HK-2 (cell line): Measurements from ENCODE around the gene EEF1AKMT3.
"Not testable (repeated sequence)": the region's sequence is repeated elsewhere in the genome, so short reads cannot be mapped to it uniquely, and the experiment has no call there.

Experiments
- DNase-seq: peaks from one replicate; pipeline ENCODE4 v3.0.0-alpha.2; 2018; ENCODE audit not compliant: unreplicated experiment

The EEF1AKMT3 gene

GRCh38 chr12:57817261-57817989, 45.0 kb downstream of the EEF1AKMT3 start:
- no peak for DNase-seq

DNA sequence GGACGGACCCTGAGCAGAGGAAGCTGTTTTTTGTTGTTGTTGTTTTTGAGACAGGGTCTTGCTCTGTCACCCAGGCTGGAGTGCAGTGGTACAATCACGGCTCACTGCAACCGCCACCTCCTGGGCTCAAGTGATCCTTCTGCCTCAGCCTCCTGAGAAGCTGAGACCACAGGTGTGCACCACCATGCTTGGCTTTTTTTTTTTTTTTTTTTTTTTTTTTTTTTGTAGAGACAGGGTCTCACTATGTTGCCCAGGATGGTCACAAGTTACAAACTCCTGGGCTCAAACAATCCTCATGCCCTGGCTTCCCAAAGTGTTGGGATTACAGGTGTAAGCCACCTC, 45.5 kb downstream of the EEF1AKMT3 start:
- DNase-seq = not testable (repeated sequence)

DNA sequence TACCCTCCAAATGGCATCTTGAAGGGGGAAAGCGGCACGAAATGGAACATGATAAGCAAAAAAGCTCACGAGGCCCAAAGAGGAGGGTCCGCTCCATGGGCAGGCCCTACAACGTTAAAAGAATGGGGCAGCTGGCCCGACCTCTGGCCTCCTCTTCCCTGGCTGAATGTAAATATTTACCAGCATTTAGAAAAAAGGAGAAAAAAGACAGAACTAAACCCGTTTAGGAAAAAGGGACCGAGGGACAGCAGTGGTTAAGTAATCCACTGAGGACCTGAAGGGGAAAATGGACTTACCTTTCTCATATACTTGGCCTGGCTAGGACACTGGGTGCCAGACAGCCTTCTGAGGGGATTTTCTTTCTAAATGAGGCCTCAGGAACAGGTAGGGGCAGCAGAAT, 47.7 kb downstream of the EEF1AKMT3 start:
- not testable (repeated sequence) for DNase-seq

GRCh38 chr12:57821015-57821414, 48.6 kb downstream of the EEF1AKMT3 start:
- DNase-seq = not testable (repeated sequence)

DNA sequence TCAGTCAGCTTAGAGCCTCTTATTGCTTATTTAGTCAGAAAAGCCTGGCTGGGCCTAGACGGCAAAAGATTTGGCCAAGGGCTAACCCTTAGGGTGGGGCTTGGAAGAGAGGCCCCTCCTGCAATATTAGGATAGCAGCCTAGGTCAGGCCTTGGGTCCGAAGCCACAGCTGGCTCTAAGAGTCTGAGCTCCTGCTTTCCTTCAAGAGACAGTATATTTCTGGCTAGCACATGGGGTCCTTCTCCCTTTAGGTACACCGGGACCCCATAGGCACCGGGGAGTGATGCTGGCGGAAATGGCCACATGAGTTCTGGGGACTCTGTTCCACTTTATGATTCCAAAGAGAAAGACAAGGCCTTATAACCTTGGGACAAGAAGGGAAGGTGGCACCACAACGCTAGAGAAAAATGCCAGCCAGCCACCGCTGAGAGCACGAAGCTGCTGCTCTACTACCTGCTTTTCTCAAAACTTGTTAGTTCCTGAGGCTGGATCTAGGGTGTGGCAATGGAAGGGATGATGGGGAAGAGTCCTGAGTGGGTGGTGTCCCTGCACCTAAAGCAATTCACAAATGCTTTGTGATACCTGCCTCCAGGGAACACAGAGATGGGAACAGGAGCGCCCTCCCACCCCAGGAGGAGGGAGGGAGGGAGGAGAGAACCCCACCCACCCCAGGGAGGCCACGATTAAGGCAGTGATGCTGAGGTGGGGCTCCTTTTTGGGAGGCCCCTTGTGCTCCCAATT, 49.2 kb downstream of the EEF1AKMT3 start:
- no peak for DNase-seq

GRCh38 chr12:57822392-57823130, 50.1 kb downstream of the EEF1AKMT3 start:
- no peak for DNase-seq

GRCh38 chr12:57823131-57823907, 50.9 kb downstream of the EEF1AKMT3 start:
- DNase-seq = no peak

DNA sequence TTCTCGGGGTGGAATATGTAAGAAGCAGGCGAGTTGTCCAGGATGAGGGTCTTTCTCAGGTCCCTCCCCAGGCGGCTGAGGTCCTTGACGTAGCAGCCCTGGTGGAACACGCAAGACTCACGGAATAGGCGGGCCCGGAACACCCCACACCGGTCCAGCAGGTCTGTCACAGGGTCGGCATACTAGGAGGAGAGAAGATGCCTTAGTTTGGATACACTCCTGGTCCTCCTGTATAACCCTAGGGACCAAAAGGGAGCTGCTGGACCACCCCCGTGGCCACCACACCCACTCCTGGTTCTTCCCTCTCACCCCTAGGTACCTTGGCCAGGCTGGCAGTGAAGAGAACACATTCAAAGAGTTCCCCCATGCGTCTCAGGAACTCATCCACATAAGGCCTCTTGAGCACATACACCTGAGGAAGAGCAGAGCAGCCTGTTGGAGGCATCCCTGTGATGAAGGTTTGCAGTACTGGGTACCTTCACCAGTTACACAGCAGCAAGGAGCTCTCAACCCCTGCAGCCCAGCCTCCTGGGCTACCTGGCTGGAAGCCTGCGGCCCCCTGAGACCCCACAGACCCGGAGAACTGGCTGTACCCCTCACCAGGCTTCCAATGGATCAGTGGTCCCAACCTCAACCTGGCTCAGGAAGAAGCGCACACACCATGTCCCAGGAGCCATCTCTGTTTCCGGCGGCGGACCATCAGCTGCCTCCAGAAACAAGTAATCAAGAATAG, 51.7 kb downstream of the EEF1AKMT3 start:
- no peak for DNase-seq

DNA sequence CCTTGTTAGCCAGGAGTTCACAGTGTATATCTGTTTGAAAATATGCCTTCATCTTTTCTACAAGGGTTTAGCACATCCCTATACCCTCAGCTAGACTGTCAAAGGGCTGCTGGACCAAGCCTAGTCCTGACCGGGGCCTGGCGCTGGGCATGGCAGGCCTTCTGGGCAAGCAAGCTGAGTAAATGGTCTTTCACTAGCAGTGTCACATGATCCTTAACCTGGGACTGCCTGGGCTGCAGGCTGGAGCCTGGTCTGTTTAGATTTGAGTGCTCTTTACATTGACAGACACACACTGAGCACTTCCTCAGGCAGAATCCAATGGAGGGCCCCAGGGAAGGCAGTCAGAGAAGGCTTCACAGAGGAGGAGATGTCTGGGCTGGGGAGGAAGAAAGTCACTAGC, 53.0 kb downstream of the EEF1AKMT3 start:
- DNase-seq = no peak

DNA sequence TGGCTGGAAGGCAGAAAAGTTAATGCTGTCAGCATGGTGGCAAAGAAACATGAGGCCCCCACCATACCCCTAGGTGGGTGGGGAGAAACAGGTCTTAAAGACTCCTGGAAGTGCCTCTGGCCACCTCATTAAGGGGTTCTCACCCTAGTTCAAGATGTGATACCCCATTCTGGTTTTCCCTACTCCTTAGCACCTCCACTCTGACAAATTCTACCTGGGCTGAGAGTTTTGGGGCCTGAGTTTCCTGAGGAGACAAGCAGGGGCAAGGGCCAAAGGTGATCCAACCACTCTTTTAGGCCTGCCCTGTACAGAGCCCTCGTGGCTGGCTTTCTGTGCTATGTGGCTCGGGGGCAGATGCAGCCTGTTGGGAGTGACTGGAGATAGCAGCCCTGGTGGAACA, 54.0 kb downstream of the EEF1AKMT3 start:
- DNase-seq = no peak

GRCh38 chr12:57826966-57827365, 54.6 kb downstream of the EEF1AKMT3 start:
- DNase-seq = no peak

DNA sequence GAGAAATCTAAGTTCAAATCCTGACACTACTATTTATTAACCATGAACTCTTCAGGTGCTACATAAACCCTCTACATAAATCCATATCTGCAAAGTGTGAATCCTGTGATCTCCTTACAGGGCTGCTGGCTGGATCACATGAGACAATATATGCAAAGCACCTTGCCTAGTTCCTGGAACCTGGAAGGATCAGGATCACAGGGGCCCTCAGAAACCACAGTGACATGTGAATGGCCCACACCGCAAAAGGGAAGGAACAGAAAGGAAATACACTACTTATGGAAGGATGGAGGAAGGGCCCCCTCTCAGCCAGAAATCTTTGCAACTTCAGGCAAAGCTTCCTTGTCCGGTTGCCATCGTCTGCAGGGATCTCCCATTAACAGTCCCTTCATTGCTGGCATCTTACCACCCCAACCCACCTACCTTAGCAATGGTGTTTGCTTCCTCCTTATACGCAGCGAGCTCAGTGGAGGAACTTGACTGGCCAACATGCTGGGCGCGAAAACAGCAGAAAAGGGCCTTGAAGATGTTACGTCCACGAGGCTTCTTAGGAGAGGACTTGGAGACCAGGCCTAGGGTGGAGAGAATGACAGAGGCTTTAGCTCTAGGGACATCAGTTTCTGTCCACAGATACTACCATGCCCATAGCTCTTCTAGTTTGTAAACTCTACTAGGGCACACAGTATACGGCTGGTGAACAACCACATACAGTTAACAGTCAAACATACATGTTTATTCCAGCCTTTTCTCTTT, 56.8 kb downstream of the EEF1AKMT3 start:
- no peak for DNase-seq

DNA sequence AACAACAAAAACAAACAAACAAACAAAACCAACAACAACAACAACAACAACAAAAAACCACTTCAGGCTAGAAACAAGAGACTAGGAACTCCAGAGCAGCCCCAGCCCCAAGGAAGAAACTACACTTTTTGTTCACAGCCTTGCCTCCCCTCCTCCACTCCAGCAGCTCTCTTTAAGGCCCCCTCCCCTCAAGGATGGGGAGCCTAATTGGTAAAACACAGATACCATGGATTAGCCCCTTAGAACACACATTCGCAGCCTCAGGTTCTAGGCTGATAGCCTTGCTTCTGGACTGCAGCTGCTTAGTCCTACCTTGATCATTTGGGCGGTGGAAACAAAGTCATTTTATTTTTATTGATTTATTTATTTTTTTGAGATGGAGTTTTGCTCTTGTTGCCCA, 58.0 kb downstream of the EEF1AKMT3 start:
- DNase-seq = no peak
